ENCODE results near the gene LIPC. TPM values are rescaled to one million over a fixed set of nuclear protein-coding genes. Genes with fewer than 3 reads are reported as not detected.

Gene LIPC
- total and polyA plus RNA-seq, 9 of the 15 experiments (the other 6 are each of a cell fraction or from before 2014, with no cell fraction given) = 0.07 to 0.41 (median 0.11) TPM; not detected in 2

- BruUV-seq (replicated peaks) = no TSS peak
- 72% methylated on average over 5 of the region's 5 CpGs for WGBS (ENCODE audit: insufficient coverage, low coverage, missing lambda C conversion rate)
- POLR2A ChIA-PET = no interaction called here
- H3K27me3 ChIP-seq (ENCODE audit: control insufficient read depth in 2 of 2, insufficient read depth in 2 of 2, low read length in 2 of 2) = no peaks in the 10 kb centered on the region
- no peaks in the 10 kb centered on the region; the same call in 1 of the 2 replicates for H4K20me1 ChIP-seq (replicated peaks; ENCODE audit: control insufficient read depth, insufficient read depth, low read length)
- H3K79me2 ChIP-seq (ENCODE audit: control insufficient read depth, insufficient read depth, low read length) = peaks cover 8% of the 10 kb centered on the region; the same call in 2 of the 3 replicates
- FAIRE-seq (no peak), ATAC-seq (no peak), DNase-seq (ENCODE audit: extremely low read depth in 1 of 4, low spot score in 3 of 4) (no peak)
- peaks cover 43% of the 10 kb centered on the region for H3K36me3 ChIP-seq (ENCODE audit: control insufficient read depth, insufficient read depth, low read length)
- H3K9me1 ChIP-seq (ENCODE audit: control insufficient read depth, insufficient read depth, low read length) = no peaks in the 10 kb centered on the region
- H3K27ac ChIP-seq (ENCODE audit: extremely low read depth, low read depth, low read length) = no peak overlapping the region
- no peak overlapping the region for H3K9ac ChIP-seq (ENCODE audit: insufficient read depth in 1 of 2, low read depth in 2 of 2, low read length in 2 of 2)
- TF ChIP-seq, protein P1, sequence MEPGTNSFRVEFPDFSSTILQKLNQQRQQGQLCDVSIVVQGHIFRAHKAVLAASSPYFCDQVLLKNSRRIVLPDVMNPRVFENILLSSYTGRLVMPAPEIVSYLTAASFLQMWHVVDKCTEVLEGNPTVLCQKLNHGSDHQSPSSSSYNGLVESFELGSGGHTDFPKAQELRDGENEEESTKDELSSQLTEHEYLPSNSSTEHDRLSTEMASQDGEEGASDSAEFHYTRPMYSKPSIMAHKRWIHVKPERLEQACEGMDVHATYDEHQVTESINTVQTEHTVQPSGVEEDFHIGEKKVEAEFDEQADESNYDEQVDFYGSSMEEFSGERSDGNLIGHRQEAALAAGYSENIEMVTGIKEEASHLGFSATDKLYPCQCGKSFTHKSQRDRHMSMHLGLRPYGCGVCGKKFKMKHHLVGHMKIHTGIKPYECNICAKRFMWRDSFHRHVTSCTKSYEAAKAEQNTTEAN (CRISPR knock-in tag; IDR thresholded peaks at IDR 0.05) = no peak
- no peak for TF ChIP-seq IFI16 (CRISPR knock-in tag; IDR thresholded peaks at IDR 0.05)
- TF ChIP-seq ZNF586 (CRISPR knock-in tag; conservative IDR thresholded peaks at IDR 0.05) = no peak
- no peak for TF ChIP-seq GABPB1 (CRISPR knock-in tag; IDR thresholded peaks at IDR 0.05)
- TF ChIP-seq CTCF (IDR thresholded peaks at IDR 0.05 in 2 of 3, conservative IDR thresholded peaks at IDR 0.05 in 1 of 3; ENCODE audit: insufficient read depth in 2 of 3, low read depth in 1 of 3, low read length in 3 of 3) = no peak
- intact Hi-C loops (cut with micrococcal nuclease) (no loop called here), in situ Hi-C loops (cut with MboI) (no loop called here)
- H3K4me3 ChIP-seq = no peak overlapping the region
- H3K4me2 ChIP-seq (ENCODE audit: insufficient read depth, low read length) = no peak overlapping the region
- H3K9me3 ChIP-seq (replicated peaks; ENCODE audit: control insufficient read depth, insufficient read depth, low read depth, low read length) = no peaks in the 10 kb centered on the region
- peaks cover 3 to 8% of the 10 kb centered on the region in 2 experiments; a peak in 2 of 5 replicates for H3K4me1 ChIP-seq (replicated peaks in 1 of 2; ENCODE audit: control insufficient read depth in 2 of 2, insufficient read depth in 2 of 2, low read length in 2 of 2)
- CTCF ChIA-PET (ENCODE audit: low intra/inter-chr PET ratio) = no interaction called here
- no peak overlapping the region for H2AFZ ChIP-seq (ENCODE audit: low read depth, low read length)
These were observed 176.4 kb downstream of the LIPC start for GRCh38 chr15:58608129-58608590.
